Measurements from ENCODE around the gene OTUB2. TPM values are rescaled to one million over a fixed set of nuclear protein-coding genes. Genes with fewer than 3 reads are reported as not detected.

The OTUB2 gene
- total RNA-seq, 1 donor from 2014 or later, result 0.40 TPM

Other genes with a start within 250 kb of the OTUB2 start
- gene PRIMA1, start 237.9 kb upstream of the OTUB2 start, total RNA-seq, result not detected in 2 replicates
- not detected in 2 replicates for gene FAM181A, start 99.0 kb upstream of the OTUB2 start, total RNA-seq
- not detected in 2 replicates for gene ASB2, start 49.8 kb upstream of the OTUB2 start, total RNA-seq
- not detected in 2 replicates for gene CCDC197, start 29.0 kb upstream of the OTUB2 start, total RNA-seq
- 53.8 and 79.8 TPM in 2 replicates for gene DDX24, start 54.9 kb downstream of the OTUB2 start, total RNA-seq
- 8.3 and 14.2 TPM in 2 replicates for gene IFI27L1, start 55.0 kb downstream of the OTUB2 start, total RNA-seq
- gene IFI27, start 84.4 kb downstream of the OTUB2 start, total RNA-seq, result 7.9 and 78.0 TPM in 2 replicates
- 9.3 and 15.0 TPM in 2 replicates for gene IFI27L2, start 103.3 kb downstream of the OTUB2 start, total RNA-seq
- gene PPP4R4, start 148.0 kb downstream of the OTUB2 start, total RNA-seq, result under 0.01 TPM in 1 of 2 replicates, not detected in the other

Data from lung microvascular endothelial cell (primary cell).